Measurements from ENCODE around the gene NAT8. TPM values are rescaled to one million over a fixed set of nuclear protein-coding genes. Genes with fewer than 3 reads are reported as not detected.
"Not testable (repeated sequence)": the region's sequence is repeated elsewhere in the genome, so short reads cannot be mapped to it uniquely, and the experiment has no call there.

NAT8 gene
- polyA plus RNA-seq, 1 donor (not counting 4 experiments of a cell fraction or from before 2014, with no cell fraction given): not detected

DNA sequence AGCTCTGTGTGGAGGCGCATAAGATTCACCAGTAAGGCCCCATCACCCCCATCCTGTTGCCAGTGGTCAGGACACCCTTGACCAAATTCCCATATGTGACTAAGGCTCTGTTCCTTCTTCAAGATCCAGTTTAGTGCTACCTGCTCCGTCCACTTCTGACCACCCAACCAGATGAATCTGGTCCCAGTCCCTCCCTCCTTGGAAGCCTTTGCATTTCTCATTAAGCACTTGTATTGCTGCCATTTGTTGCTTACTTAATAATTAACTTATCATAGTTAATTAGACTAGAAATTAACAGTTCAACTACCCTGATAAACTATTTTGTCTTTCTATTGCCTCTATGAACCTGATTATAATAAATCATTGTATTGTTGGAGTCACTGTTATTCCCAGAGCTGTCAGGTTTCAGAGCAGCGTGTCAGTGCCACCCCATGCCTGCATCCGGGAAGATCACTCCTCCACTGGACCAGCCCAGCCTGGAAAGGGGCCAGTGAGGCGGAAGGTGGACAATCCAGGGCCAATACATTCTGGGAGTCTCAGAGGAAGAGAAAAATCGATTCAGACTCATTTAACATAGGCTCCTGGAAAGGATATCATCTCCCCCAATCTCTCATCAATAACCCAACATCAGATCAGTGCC, 9.5 kb upstream of the NAT8 start:
- Histone ChIP-seq H4K20me1 (ENCODE audit: control insufficient read depth, extremely low read depth, insufficient read depth, low read length) (no peaks in the 10 kb centered on the region), H3K9ac (ENCODE audit: control insufficient read depth, extremely low read depth, insufficient read depth, low read length) (no peak overlapping the region), H3K79me2 (ENCODE audit: control insufficient read depth, insufficient read depth, low read length) (no peaks in the 10 kb centered on the region), H3K27ac (ENCODE audit: control insufficient read depth, insufficient read depth, low read length) (no peak overlapping the region), H3K4me1 (ENCODE audit: control insufficient read depth, extremely low read depth, insufficient read depth, low read length) (no peaks in the 10 kb centered on the region), H3K9me3 (ENCODE audit: control insufficient read depth, low read depth, low read length) (no peaks in the 10 kb centered on the region), H2AFZ (ENCODE audit: control insufficient read depth, low read length) (no peak overlapping the region), H3K4me3 (ENCODE audit: control insufficient read depth in 2 of 3, extremely low read depth in 1 of 3, insufficient read depth in 2 of 3, low read depth in 1 of 3, low read length in 3 of 3) (no peak overlapping the region), H3K4me2 (ENCODE audit: control insufficient read depth, extremely low read depth, insufficient read depth, low read depth, low read length) (no peak overlapping the region), H3K36me3 (ENCODE audit: control insufficient read depth in 2 of 2, extremely low read depth in 1 of 2, insufficient read depth in 2 of 2, low read length in 2 of 2) (no peaks in the 10 kb centered on the region), H3K9me1 (ENCODE audit: control insufficient read depth, extremely low read depth, insufficient read depth, low read length) (no peaks in the 10 kb centered on the region), H3K27me3 (ENCODE audit: control insufficient read depth, extremely low read depth, insufficient read depth, low read length) (no peaks in the 10 kb centered on the region)
- TF ChIP-seq CTCF (optimal IDR thresholded peaks at IDR 0.05 in 1 of 3, IDR thresholded peaks at IDR 0.05 in 1 of 3, conservative IDR thresholded peaks at IDR 0.05 in 1 of 3; ENCODE audit: extremely low read depth in 1 of 3, insufficient read depth in 2 of 3, low read length in 3 of 3) (no peak), EZH2 (IDR thresholded peaks at IDR 0.05; ENCODE audit: low read length) (no peak)
- dilution Hi-C loops (cut with MboI; ENCODE audit: extremely low pct_ligation_motif_present, low sequenced_read_pairs): no loop called here
- DNase-seq (ENCODE audit: low read depth, low spot score): no peak
- no peak for FAIRE-seq

- H3K79me2 ChIP-seq (ENCODE audit: control insufficient read depth, insufficient read depth, low read length); H3K9me1 ChIP-seq (ENCODE audit: control insufficient read depth, extremely low read depth, insufficient read depth, low read length); H3K27me3 ChIP-seq (ENCODE audit: control insufficient read depth, extremely low read depth, insufficient read depth, low read length); H3K4me2 ChIP-seq (ENCODE audit: control insufficient read depth, extremely low read depth, insufficient read depth, low read depth, low read length); H3K27ac ChIP-seq (ENCODE audit: control insufficient read depth, insufficient read depth, low read length); DNase-seq (ENCODE audit: low read depth, low spot score); dilution Hi-C loops (cut with MboI; ENCODE audit: extremely low pct_ligation_motif_present, low sequenced_read_pairs); H3K9ac ChIP-seq (ENCODE audit: control insufficient read depth, extremely low read depth, insufficient read depth, low read length); H3K9me3 ChIP-seq (ENCODE audit: control insufficient read depth, low read depth, low read length); H3K4me3 ChIP-seq (ENCODE audit: control insufficient read depth in 2 of 3, extremely low read depth in 1 of 3, insufficient read depth in 2 of 3, low read depth in 1 of 3, low read length in 3 of 3); FAIRE-seq; H4K20me1 ChIP-seq (ENCODE audit: control insufficient read depth, extremely low read depth, insufficient read depth, low read length); H3K36me3 ChIP-seq (ENCODE audit: control insufficient read depth in 2 of 2, extremely low read depth in 1 of 2, insufficient read depth in 2 of 2, low read length in 2 of 2); H2AFZ ChIP-seq (ENCODE audit: control insufficient read depth, low read length); H3K4me1 ChIP-seq (ENCODE audit: control insufficient read depth, extremely low read depth, insufficient read depth, low read length): not testable (repeated sequence)
Measured at GRCh38 chr2:73647690-73648089, 5.5 kb upstream of the NAT8 start.

- Histone ChIP-seq H3K27me3 (ENCODE audit: control insufficient read depth, extremely low read depth, insufficient read depth, low read length) (peaks cover 5% of the 10 kb centered on the region), H3K27ac (ENCODE audit: control insufficient read depth, insufficient read depth, low read length) (no peak overlapping the region), H3K4me3 (ENCODE audit: control insufficient read depth in 2 of 3, extremely low read depth in 1 of 3, insufficient read depth in 2 of 3, low read depth in 1 of 3, low read length in 3 of 3) (no peak overlapping the region), H3K4me1 (ENCODE audit: control insufficient read depth, extremely low read depth, insufficient read depth, low read length) (no peaks in the 10 kb centered on the region), H4K20me1 (ENCODE audit: control insufficient read depth, extremely low read depth, insufficient read depth, low read length) (no peaks in the 10 kb centered on the region), H3K9me1 (ENCODE audit: control insufficient read depth, extremely low read depth, insufficient read depth, low read length) (no peaks in the 10 kb centered on the region), H3K4me2 (ENCODE audit: control insufficient read depth, extremely low read depth, insufficient read depth, low read depth, low read length) (no peak overlapping the region), H3K36me3 (ENCODE audit: control insufficient read depth in 2 of 2, extremely low read depth in 1 of 2, insufficient read depth in 2 of 2, low read length in 2 of 2) (no peaks in the 10 kb centered on the region), H3K79me2 (ENCODE audit: control insufficient read depth, insufficient read depth, low read length) (no peaks in the 10 kb centered on the region), H3K9ac (ENCODE audit: control insufficient read depth, extremely low read depth, insufficient read depth, low read length) (no peak overlapping the region), H3K9me3 (ENCODE audit: control insufficient read depth, low read depth, low read length) (no peaks in the 10 kb centered on the region), H2AFZ (ENCODE audit: control insufficient read depth, low read length) (no peak overlapping the region)
- DNase-seq (ENCODE audit: low read depth, low spot score) (no peak), FAIRE-seq (no peak)
- dilution Hi-C loops (cut with MboI; ENCODE audit: extremely low pct_ligation_motif_present, low sequenced_read_pairs): no loop called here
- TF ChIP-seq CTCF (optimal IDR thresholded peaks at IDR 0.05 in 1 of 3, IDR thresholded peaks at IDR 0.05 in 1 of 3, conservative IDR thresholded peaks at IDR 0.05 in 1 of 3; ENCODE audit: extremely low read depth in 1 of 3, insufficient read depth in 2 of 3, low read length in 3 of 3) (no peak), EZH2 (IDR thresholded peaks at IDR 0.05; ENCODE audit: low read length) (no peak)
Measured at GRCh38 chr2:73641767-73642062, 507 bp downstream of the NAT8 start.
